ENCODE data around the gene TUBGCP2. TPM values are rescaled to one million over a fixed set of nuclear protein-coding genes. Genes with fewer than 3 reads are reported as not detected.

The TUBGCP2 gene
- total RNA-seq, 1 experiment from 2014 or later, result 75.1 TPM

GRCh38 chr10:133295426-133296320 lies 13.0 kb downstream of the TUBGCP2 start:
- intact Hi-C loops (cut with micrococcal nuclease; ENCODE audit: unreplicated experiment), result no loop called here
- no peak for DNase-seq (ENCODE audit: low spot score)
- no peaks in the 10 kb centered on the region for H3K4me1 ChIP-seq (ENCODE audit: insufficient read depth, low read length, poor library complexity, severe bottlenecking)
- POLR2A ChIA-PET (ENCODE audit: low non-redundant PET), result no interaction called here
- H3K4me3 ChIP-seq (ENCODE audit: low read depth, low read length, poor library complexity, severe bottlenecking), result no peak overlapping the region
- CTCF ChIA-PET, result no interaction called here
- BruUV-seq (replicated peaks), result no TSS peak
- no peaks in the 10 kb centered on the region for H3K27me3 ChIP-seq (replicated peaks; ENCODE audit: insufficient read depth, low read depth, low read length, poor library complexity)
- TF ChIP-seq EZH2 (IDR thresholded peaks at IDR 0.05; ENCODE audit: borderline replicate concordance, low read depth, low read length, poor library complexity, severe bottlenecking), result no peak
- peaks cover 60% of the 10 kb centered on the region for H3K36me3 ChIP-seq (ENCODE audit: insufficient read depth, low read length, poor library complexity, severe bottlenecking)
- no peaks in the 10 kb centered on the region for H3K9me3 ChIP-seq (ENCODE audit: low read depth, low read length, poor library complexity, severe bottlenecking)
- H3K27ac ChIP-seq (ENCODE audit: low read depth, low read length, poor library complexity, severe bottlenecking), result no peak overlapping the region

DNA sequence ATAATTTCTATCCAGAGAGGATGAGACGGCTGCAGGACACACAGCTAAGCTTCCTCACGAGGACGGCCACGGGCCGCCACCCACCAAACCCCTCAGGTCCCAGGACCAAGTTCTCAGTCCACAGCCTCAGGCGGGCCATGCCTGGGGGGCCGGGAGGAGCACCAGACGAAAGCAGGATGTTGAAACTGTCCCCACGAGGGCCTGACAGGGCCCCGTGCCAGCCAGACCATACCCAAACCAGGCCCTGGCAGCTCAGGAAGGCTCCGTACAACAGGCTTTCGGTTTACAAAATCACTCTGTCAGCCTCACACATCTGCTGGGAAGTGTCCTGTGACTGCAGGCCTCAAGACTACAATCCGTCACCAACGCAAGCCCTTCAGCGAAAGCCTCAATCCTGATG lies 14.5 kb downstream of the TUBGCP2 start:
- Histone ChIP-seq H3K27me3 (replicated peaks; ENCODE audit: insufficient read depth, low read depth, low read length, poor library complexity) (no peaks in the 10 kb centered on the region), H3K9me3 (ENCODE audit: low read depth, low read length, poor library complexity, severe bottlenecking) (no peaks in the 10 kb centered on the region), H3K4me1 (ENCODE audit: insufficient read depth, low read length, poor library complexity, severe bottlenecking) (no peaks in the 10 kb centered on the region), H3K4me3 (ENCODE audit: low read depth, low read length, poor library complexity, severe bottlenecking) (no peak overlapping the region), H3K27ac (ENCODE audit: low read depth, low read length, poor library complexity, severe bottlenecking) (no peak overlapping the region), H3K36me3 (ENCODE audit: insufficient read depth, low read length, poor library complexity, severe bottlenecking) (peaks cover 56% of the 10 kb centered on the region)
- TF ChIP-seq CTCF (conservative IDR thresholded peaks at IDR 0.05; ENCODE audit: low read depth, low read length) (no peak), EZH2 (IDR thresholded peaks at IDR 0.05; ENCODE audit: borderline replicate concordance, low read depth, low read length, poor library complexity, severe bottlenecking) (no peak)
- CTCF ChIA-PET, result no interaction called here
- no TSS peak for BruUV-seq (replicated peaks)
- intact Hi-C loops (cut with micrococcal nuclease; ENCODE audit: unreplicated experiment), result no loop called here
- POLR2A ChIA-PET (ENCODE audit: low non-redundant PET), result no interaction called here
- no peak for DNase-seq (ENCODE audit: low spot score)

GRCh38 chr10:133293810-133294119 lies 14.9 kb downstream of the TUBGCP2 start:
- no peak for TF ChIP-seq CTCF (conservative IDR thresholded peaks at IDR 0.05; ENCODE audit: low read depth, low read length)
- no peak for TF ChIP-seq EZH2 (IDR thresholded peaks at IDR 0.05; ENCODE audit: borderline replicate concordance, low read depth, low read length, poor library complexity, severe bottlenecking)
- Histone ChIP-seq H3K36me3 (ENCODE audit: insufficient read depth, low read length, poor library complexity, severe bottlenecking) (peaks cover 56% of the 10 kb centered on the region), H3K9me3 (ENCODE audit: low read depth, low read length, poor library complexity, severe bottlenecking) (no peaks in the 10 kb centered on the region), H3K4me3 (ENCODE audit: low read depth, low read length, poor library complexity, severe bottlenecking) (no peak overlapping the region), H3K4me1 (ENCODE audit: insufficient read depth, low read length, poor library complexity, severe bottlenecking) (no peaks in the 10 kb centered on the region), H3K27me3 (replicated peaks; ENCODE audit: insufficient read depth, low read depth, low read length, poor library complexity) (no peaks in the 10 kb centered on the region), H3K27ac (ENCODE audit: low read depth, low read length, poor library complexity, severe bottlenecking) (no peak overlapping the region)
- ChIA-PET CTCF (no interaction called here), POLR2A (ENCODE audit: low non-redundant PET) (no interaction called here)
- no TSS peak for BruUV-seq (replicated peaks)
- intact Hi-C loops (cut with micrococcal nuclease; ENCODE audit: unreplicated experiment), result no loop called here
- no peak for DNase-seq (ENCODE audit: low spot score)

Measured in A673 (cell line).